H9 (cell line): Measurements from ENCODE around the gene ABCB6. TPM values are rescaled to one million over a fixed set of nuclear protein-coding genes. Genes with fewer than 3 reads are reported as not detected.

Experiments used
- DNase-seq: peaks from one replicate; pipeline ENCODE4 v3.0.0-alpha.2; 2017
- H2AFZ ChIP-seq: one replicate; pipeline ENCODE4 v1.6.1; 2013; ENCODE audit warnings: mild to moderate bottlenecking, low read length, control low read depth, moderate library complexity
- H2AK5ac ChIP-seq: 2 replicates; pipeline ENCODE4 v1.6.1; 2013; ENCODE audit warnings: low read length, control low read depth, mixed read lengths; ENCODE audit not compliant: insufficient read length
- H2BK120ac ChIP-seq: one replicate; pipeline ENCODE4 v1.6.1; 2013; ENCODE audit warnings: low read depth, mild to moderate bottlenecking, low read length, control low read depth, inconsistent platforms; ENCODE audit not compliant: poor library complexity, severe bottlenecking
- H2BK12ac ChIP-seq: 2 replicates; pipeline ENCODE4 v1.6.1; 2013; ENCODE audit warnings: low read length, control low read depth, mixed read lengths, low read depth; ENCODE audit not compliant: insufficient read length
- H2BK15ac ChIP-seq: 2 replicates; pipeline ENCODE4 v1.6.1; 2013; ENCODE audit warnings: low read depth, low read length, control low read depth
- H2BK20ac ChIP-seq: one replicate; pipeline ENCODE4 v1.6.1; 2013; ENCODE audit warnings: low read depth, mild to moderate bottlenecking, low read length, control low read depth, inconsistent platforms; ENCODE audit not compliant: poor library complexity, severe bottlenecking
- H2BK5ac ChIP-seq: 2 replicates; pipeline ENCODE4 v1.6.1; 2013; ENCODE audit warnings: low read length, control low read depth, mixed read lengths; ENCODE audit not compliant: insufficient read length
- H3K14ac ChIP-seq: 2 replicates; pipeline ENCODE4 v1.6.1; 2013; ENCODE audit warnings: low read length, control low read depth; ENCODE audit not compliant: insufficient read depth
- H3K18ac ChIP-seq: 2 replicates; pipeline ENCODE4 v1.6.1; 2013; ENCODE audit warnings: low read depth, mild to moderate bottlenecking, mixed read lengths, low read length, control low read depth; ENCODE audit not compliant: insufficient read length
- H3K23ac ChIP-seq: 2 replicates; pipeline ENCODE4 v1.6.1; 2013; ENCODE audit warnings: low read length, control low read depth, mixed read lengths, low read depth; ENCODE audit not compliant: insufficient read length
- H3K23me2 ChIP-seq: 2 replicates; pipeline ENCODE4 v1.6.1; 2013; ENCODE audit warnings: low read depth, mild to moderate bottlenecking, mixed read lengths, low read length, control low read depth; ENCODE audit not compliant: insufficient read length, poor library complexity, severe bottlenecking
- H3K27ac ChIP-seq: 2 replicates; pipeline ENCODE4 v1.5.1; 2013; ENCODE audit warnings: low read length, control low read depth, mixed read lengths, low read depth; ENCODE audit not compliant: insufficient read length
- H3K27me3 ChIP-seq: 2 replicates; pipeline ENCODE4 v1.6.1; 2013; ENCODE audit warnings: low read length, control low read depth, inconsistent platforms; ENCODE audit not compliant: insufficient read depth
- H3K4ac ChIP-seq: 2 replicates; pipeline ENCODE4 v1.6.1; 2013; ENCODE audit warnings: low read depth, mild to moderate bottlenecking, control low read depth, inconsistent platforms, low read length, moderate library complexity
- H3K4me1 ChIP-seq: 2 replicates; pipeline ENCODE4 v1.6.1; 2013; ENCODE audit warnings: low read length, control low read depth, inconsistent platforms; ENCODE audit not compliant: insufficient read depth
- H3K4me2 ChIP-seq: 2 replicates; pipeline ENCODE4 v1.6.1; 2013; ENCODE audit warnings: low read length, control low read depth, mixed read lengths; ENCODE audit not compliant: insufficient read length, insufficient read depth
- H3K56ac ChIP-seq: 2 replicates; pipeline ENCODE4 v1.6.1; 2013; ENCODE audit warnings: low read depth, mild to moderate bottlenecking, mixed read lengths, low read length, control low read depth; ENCODE audit not compliant: insufficient read length
- H3K79me1 ChIP-seq: 2 replicates; pipeline ENCODE4 v1.6.1; 2013; ENCODE audit warnings: low read depth, mild to moderate bottlenecking, moderate library complexity, low read length, control low read depth, inconsistent platforms; ENCODE audit not compliant: insufficient read depth, poor library complexity, severe bottlenecking
- H3K79me2 ChIP-seq: 2 replicates; pipeline ENCODE4 v1.6.1; 2013; ENCODE audit warnings: low read length, control low read depth, inconsistent platforms; ENCODE audit not compliant: insufficient read depth
- H3K9ac ChIP-seq: 2 replicates; pipeline ENCODE4 v1.6.1; 2013; ENCODE audit warnings: low read length, control low read depth, mixed read lengths; ENCODE audit not compliant: insufficient read length; ENCODE audit errors: extremely low read depth
- H3K9me3 ChIP-seq: one replicate; pipeline ENCODE4 v1.6.1; 2013; ENCODE audit warnings: low read depth, low read length, inconsistent platforms; ENCODE audit not compliant: control insufficient read depth
- H3T11ph ChIP-seq: one replicate; pipeline ENCODE4 v1.6.1; 2013; ENCODE audit warnings: mild to moderate bottlenecking, low read length, control low read depth, inconsistent platforms
- H4K20me1 ChIP-seq: one replicate; pipeline ENCODE4 v1.6.1; 2013; ENCODE audit not compliant: control insufficient read depth, insufficient read length, insufficient read depth
- H4K5ac ChIP-seq: 2 replicates; pipeline ENCODE4 v1.6.1; 2013; ENCODE audit warnings: low read depth, mild to moderate bottlenecking, mixed read lengths, low read length, control low read depth; ENCODE audit not compliant: insufficient read length
- H4K8ac ChIP-seq: replicated peaks from 2 replicates; pipeline ENCODE4 v1.6.1; 2013; ENCODE audit warnings: low read length, control low read depth, mixed read lengths, low read depth; ENCODE audit not compliant: insufficient read length
- H4K91ac ChIP-seq: 2 replicates; pipeline ENCODE4 v1.6.1; 2013; ENCODE audit warnings: low read depth, mild to moderate bottlenecking, moderate library complexity, mixed read lengths, low read length, control low read depth; ENCODE audit not compliant: insufficient read length
- H3K27ac Mint-ChIP-seq, 3 experiments: 2 replicates in 2 of 3; 3 replicates in 1 of 3; pipeline ENCODE4 v1.8.0; 2020 to 2021; ENCODE audit warnings: mixed read lengths in 3 of 3, mild to moderate bottlenecking in 1 of 3, moderate library complexity in 1 of 3
- H3K27me3 Mint-ChIP-seq: 2 replicates; pipeline ENCODE4 v1.8.0; 2021; ENCODE audit warnings: low read depth, mild to moderate bottlenecking, moderate library complexity, mixed read lengths
- H3K36me3 Mint-ChIP-seq, 3 experiments: 2 replicates in 2 of 3; 3 replicates in 1 of 3; pipeline ENCODE4 v1.8.0; 2020 to 2021; ENCODE audit warnings: low read depth in 3 of 3, mixed read lengths in 3 of 3; ENCODE audit not compliant: insufficient read depth in 1 of 3
- H3K4me1 Mint-ChIP-seq, 2 experiments: 2 replicates each; pipeline ENCODE4 v1.8.0; 2020; ENCODE audit warnings: mixed read lengths in 2 of 2
- H3K4me3 Mint-ChIP-seq, 2 experiments: 2 replicates in 1 of 2; 3 replicates in 1 of 2; pipeline ENCODE4 v1.8.0; 2020 to 2021; ENCODE audit warnings: mild to moderate bottlenecking in 2 of 2, mixed read lengths in 2 of 2, moderate library complexity in 1 of 2
- H3K9me3 Mint-ChIP-seq, 2 experiments: 2 replicates in 1 of 2; 3 replicates in 1 of 2; pipeline ENCODE4 v1.8.0; 2020; ENCODE audit warnings: mild to moderate bottlenecking in 2 of 2, mixed read lengths in 2 of 2, moderate library complexity in 1 of 2
- WGBS: extraction: QIAGEN DNeasy Blood & Tissue Kit; methylation state at CpG from one replicate; pipeline ENCODE4 v1.1.7; 2013; ENCODE audit warnings: missing lambda C conversion rate, low lambda C conversion rate, mixed read lengths; ENCODE audit not compliant: insufficient read length; ENCODE audit errors: extremely low coverage; 5-methylcytosine and 5-hydroxymethylcytosine counted together
- total RNA-seq: library from RNA; stranded (reverse); gene quantifications from 2 replicates; pipeline ENCODE4 v1.2.1, GENCODE V29; 2021
- TF ChIP-seq, protein P1 (sequence below): fragments of 200-600 bp; sonication (generic); conservative IDR thresholded peaks from 3 replicates; pipeline ENCODE4 v1.8.0; 2021; ENCODE audit warnings: antibody characterized with exemption, mild to moderate bottlenecking

Gene ABCB6
- total RNA-seq, 1 experiment from 2014 or later = 46.4 TPM

DNA sequence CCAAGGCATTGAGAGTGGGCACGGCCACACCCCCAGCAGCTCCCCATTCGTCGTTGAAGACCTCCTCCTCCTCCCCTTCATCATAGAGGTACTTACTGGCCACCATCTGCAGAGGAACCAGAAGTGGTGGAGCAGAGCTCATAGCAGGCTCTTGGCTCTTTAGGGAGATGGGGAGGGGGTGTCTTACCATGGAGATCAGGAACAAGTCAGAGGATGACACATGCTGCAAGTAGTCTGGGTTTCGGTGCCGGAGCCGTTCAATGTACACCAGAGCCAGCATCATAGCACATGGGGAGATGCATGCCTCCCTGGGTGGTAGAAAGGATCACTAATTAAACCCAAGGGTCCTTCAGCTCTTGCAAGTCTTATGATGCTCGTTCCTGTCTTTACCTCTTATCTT is 44.0 kb downstream of the ABCB6 start:
- TF ChIP-seq, protein P1, sequence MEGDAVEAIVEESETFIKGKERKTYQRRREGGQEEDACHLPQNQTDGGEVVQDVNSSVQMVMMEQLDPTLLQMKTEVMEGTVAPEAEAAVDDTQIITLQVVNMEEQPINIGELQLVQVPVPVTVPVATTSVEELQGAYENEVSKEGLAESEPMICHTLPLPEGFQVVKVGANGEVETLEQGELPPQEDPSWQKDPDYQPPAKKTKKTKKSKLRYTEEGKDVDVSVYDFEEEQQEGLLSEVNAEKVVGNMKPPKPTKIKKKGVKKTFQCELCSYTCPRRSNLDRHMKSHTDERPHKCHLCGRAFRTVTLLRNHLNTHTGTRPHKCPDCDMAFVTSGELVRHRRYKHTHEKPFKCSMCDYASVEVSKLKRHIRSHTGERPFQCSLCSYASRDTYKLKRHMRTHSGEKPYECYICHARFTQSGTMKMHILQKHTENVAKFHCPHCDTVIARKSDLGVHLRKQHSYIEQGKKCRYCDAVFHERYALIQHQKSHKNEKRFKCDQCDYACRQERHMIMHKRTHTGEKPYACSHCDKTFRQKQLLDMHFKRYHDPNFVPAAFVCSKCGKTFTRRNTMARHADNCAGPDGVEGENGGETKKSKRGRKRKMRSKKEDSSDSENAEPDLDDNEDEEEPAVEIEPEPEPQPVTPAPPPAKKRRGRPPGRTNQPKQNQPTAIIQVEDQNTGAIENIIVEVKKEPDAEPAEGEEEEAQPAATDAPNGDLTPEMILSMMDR = no peak
- WGBS = no CpG with 5 or more reads among the region's 7 CpGs
- H3K4me3 Mint-ChIP-seq = no peak overlapping the region; a peak in 1 of 5 replicates

More for the DNA sequence above, 44.0 kb downstream of the ABCB6 start:
- Histone ChIP-seq H3K9ac (no peak overlapping the region), H2BK12ac (no peak overlapping the region), H2AFZ (no peak overlapping the region), H3K79me2 (no peaks in the 10 kb centered on the region), H3K4me2 (no peak overlapping the region), H4K5ac (no peak overlapping the region), H3K23me2 (peaks cover 20% of the 10 kb centered on the region), H3K56ac (no peak overlapping the region), H2BK5ac (no peak overlapping the region), H4K20me1 (no peaks in the 10 kb centered on the region), H3K23ac (no peak overlapping the region), H2BK20ac (no peak overlapping the region), H3T11ph (no peak overlapping the region), H3K27ac (no peak overlapping the region), H3K4me1 (0 out of 2 replicates have a peak, but pooled peaks cover 3% of the 10 kb centered on the region), H3K4ac (no peak overlapping the region), H2AK5ac (no peak overlapping the region), H4K8ac (no peak overlapping the region), H2BK120ac (no peak overlapping the region), H3K18ac (no peak overlapping the region), H3K14ac (no peak overlapping the region), H3K9me3 (no peaks in the 10 kb centered on the region), H3K27me3 (no peaks in the 10 kb centered on the region), H2BK15ac (no peak overlapping the region), H3K79me1 (peaks cover 3% of the 10 kb centered on the region), H4K91ac (no peak overlapping the region)
- Mint-ChIP-seq H3K27me3 (no peaks in the 10 kb centered on the region; the same call in 1 of the 2 replicates), H3K36me3 (peaks cover 8 to 29% (median 28%) of the 10 kb centered on the region in 3 experiments), H3K27ac (no peak overlapping the region), H3K9me3 (no peaks in the 10 kb centered on the region; a peak in 2 of 5 replicates), H3K4me1 (peaks cover 17 to 22% of the 10 kb centered on the region in 2 experiments)
- DNase-seq = no peak
